SH-SY5Y (cell line): ENCODE measurements around the gene TMLHE.

Source experiments
- GATA2 ChIP-seq: IDR thresholded peaks from 2 replicates; pipeline ENCODE4 v1.6.1; 2011; ENCODE audit warnings: mild to moderate bottlenecking, low read depth, low read length
- GATA3 ChIP-seq: IDR thresholded peaks from 2 replicates; pipeline ENCODE4 v1.6.1; 2011; ENCODE audit warnings: low read depth, mild to moderate bottlenecking, low read length, moderate library complexity

GRCh38 chrX:155441097-155441496, 171.7 kb downstream of the TMLHE start:
- no peak for TF ChIP-seq GATA2
- TF ChIP-seq GATA3, result no peak
